ENCODE results near the gene MLH3.

MLH3 gene

DNA sequence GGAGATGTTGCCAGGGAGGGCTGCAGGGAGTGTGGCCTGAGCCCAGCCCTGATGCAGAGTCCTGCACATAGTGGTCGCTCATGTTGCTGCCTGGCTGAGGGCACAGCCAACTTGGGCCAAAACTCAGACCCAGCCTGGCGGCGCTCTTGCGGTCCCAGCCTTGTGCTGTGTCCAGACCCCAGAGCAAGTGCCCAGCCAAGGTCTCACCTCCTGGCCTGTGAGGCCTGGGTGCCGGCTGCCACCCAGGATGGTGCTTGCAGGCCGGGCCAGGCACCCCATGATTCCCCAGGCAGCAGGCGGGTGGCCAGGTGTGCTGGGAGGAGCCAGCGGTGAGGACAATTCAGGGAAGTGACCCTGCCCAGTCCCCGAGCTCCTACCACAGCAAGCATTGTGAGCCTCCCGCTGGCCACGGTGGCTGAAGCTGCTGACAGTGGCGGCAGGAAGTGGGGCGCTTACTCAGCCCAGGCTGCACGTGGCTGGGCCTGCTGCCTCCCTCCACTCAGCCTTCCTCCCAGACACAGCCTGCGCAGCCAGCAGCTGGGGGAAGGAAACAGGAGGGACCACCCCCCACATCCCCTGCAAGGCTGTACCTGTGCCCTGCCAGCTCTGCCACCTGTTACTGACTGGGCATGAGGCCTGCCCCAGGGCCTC lies 78.1 kb downstream of the MLH3 start:
- no peaks in the 10 kb centered on the region for H3K27me3 Mint-ChIP-seq
- no peaks in the 10 kb centered on the region for H3K36me3 Mint-ChIP-seq
- no peak overlapping the region for H3K27ac Mint-ChIP-seq
- peaks cover 2% of the 10 kb centered on the region for H3K4me1 Mint-ChIP-seq
- DNase-seq (ENCODE audit: low spot score in 2 of 2) (no peak), ATAC-seq (ENCODE audit: low read depth) (peak; percentile 15)
- H3K4me3 Mint-ChIP-seq: no peak overlapping the region
- no peaks in the 10 kb centered on the region for H3K9me3 Mint-ChIP-seq

GRCh38 chr14:74968811-74969210 lies 82.5 kb downstream of the MLH3 start:
- Mint-ChIP-seq H3K4me3 (no peak overlapping the region), H3K36me3 (no peaks in the 10 kb centered on the region), H3K4me1 (peaks cover 2% of the 10 kb centered on the region), H3K9me3 (no peaks in the 10 kb centered on the region), H3K27ac (no peak overlapping the region), H3K27me3 (no peaks in the 10 kb centered on the region)
- DNase-seq (ENCODE audit: low spot score in 2 of 2) (no peak), ATAC-seq (ENCODE audit: low read depth) (no peak)

GRCh38 chr14:74965486-74966153 lies 85.6 kb downstream of the MLH3 start:
- no peaks in the 10 kb centered on the region for H3K9me3 Mint-ChIP-seq

GRCh38 chr14:74964787-74965485 lies 86.3 kb downstream of the MLH3 start:
- Mint-ChIP-seq H3K4me1 (peaks cover 18% of the 10 kb centered on the region), H3K4me3 (no peak overlapping the region), H3K27ac (no peak overlapping the region), H3K36me3 (no peaks in the 10 kb centered on the region), H3K9me3 (no peaks in the 10 kb centered on the region), H3K27me3 (no peaks in the 10 kb centered on the region)
- ATAC-seq (ENCODE audit: low read depth): no peak
- no peak for DNase-seq (ENCODE audit: low spot score in 2 of 2)

More at GRCh38 chr14:74965486-74966153, 85.6 kb downstream of the MLH3 start:
- H3K27ac Mint-ChIP-seq: no peak overlapping the region
- H3K36me3 Mint-ChIP-seq: no peaks in the 10 kb centered on the region
- no peak overlapping the region for H3K4me3 Mint-ChIP-seq
- peaks cover 18% of the 10 kb centered on the region for H3K4me1 Mint-ChIP-seq
- no peaks in the 10 kb centered on the region for H3K27me3 Mint-ChIP-seq
- ATAC-seq (ENCODE audit: low read depth): no peak
- DNase-seq (ENCODE audit: low spot score in 2 of 2): no peak
